K562 (cell line): ENCODE results near the gene FDX1. TPM values are rescaled to one million over a fixed set of nuclear protein-coding genes. Genes with fewer than 3 reads are reported as not detected.

Experiments
- EHMT2 ChIP-seq: fragments of 450-650 bp; IDR thresholded peaks from 2 replicates; pipeline ENCODE4 v1.6.1; 2018; ENCODE audit warnings: antibody characterized with exemption
- HDAC3 ChIP-seq: fragments of 450-650 bp; IDR thresholded peaks from 2 replicates; pipeline ENCODE4 v1.6.1; 2018; ENCODE audit warnings: borderline replicate concordance, mild to moderate bottlenecking, moderate library complexity; ENCODE audit not compliant: partially characterized antibody
- HDAC6 ChIP-seq: IDR thresholded peaks from 2 replicates; pipeline ENCODE4 v1.6.1; 2012; ENCODE audit warnings: low read depth, mild to moderate bottlenecking, control low read depth, inconsistent platforms, low read length, moderate library complexity
- HMBOX1 ChIP-seq: sonication (generic); IDR thresholded peaks from 2 replicates; pipeline ENCODE4 v1.6.1; 2016
- HNRNPUL1 ChIP-seq: fragments of 200-400 bp; formaldehyde crosslinking; IDR thresholded peaks from 2 replicates; pipeline ENCODE4 v1.6.1; 2017; ENCODE audit warnings: low read length
- HOMEZ ChIP-seq: fragments of 250-450 bp; sonication (Bioruptor Pico); IDR thresholded peaks from 2 replicates; pipeline ENCODE4 v1.4.0; 2020; ENCODE audit warnings: mild to moderate bottlenecking, moderate library complexity
- JUND ChIP-seq, 2 experiments: IDR thresholded peaks; 2 replicates in 1 of 2; 3 replicates in 1 of 2; pipeline ENCODE4 v1.6.1; 2011; ENCODE audit warnings: borderline replicate concordance in 2 of 2, low read depth in 2 of 2, low read length in 2 of 2, improper control_type of control experiment in 1 of 2, missing biosample characterization in 1 of 2, missing genetic modification characterization in 1 of 2, missing genetic modification reagents in 1 of 2
- RBM25 ChIP-seq: fragments of 200-400 bp; formaldehyde crosslinking; IDR thresholded peaks from 2 replicates; pipeline ENCODE4 v1.6.1; 2018; ENCODE audit warnings: low read length, low read depth, moderate library complexity; ENCODE audit not compliant: severe bottlenecking
- RCOR1 ChIP-seq, 2 experiments: IDR thresholded peaks; 2 replicates each; pipeline ENCODE4 v1.6.1; 2012; ENCODE audit warnings: low read depth in 2 of 2, low read length in 2 of 2, borderline replicate concordance in 1 of 2, improper control_type of control experiment in 1 of 2
- RUNX1 ChIP-seq: sonication (generic); IDR thresholded peaks from 2 replicates; pipeline ENCODE4 v1.6.1; 2016; ENCODE audit warnings: antibody characterized with exemption, low read depth
- SETDB1 ChIP-seq: IDR thresholded peaks from one replicate; pipeline ENCODE4 v1.6.1; 2012; ENCODE audit warnings: low read length, control low read depth, inconsistent platforms
- TAF9B ChIP-seq: fragments of 450-650 bp; IDR thresholded peaks from 2 replicates; pipeline ENCODE4 v1.6.1; 2018; ENCODE audit warnings: mild to moderate bottlenecking; ENCODE audit not compliant: partially characterized antibody
- TSC22D4 ChIP-seq: fragments of 450-650 bp; IDR thresholded peaks from 2 replicates; pipeline ENCODE4 v1.6.1; 2016; ENCODE audit warnings: missing genetic modification characterization, missing biosample characterization, control low read depth
- ZBTB2 ChIP-seq: fragments of 450-650 bp; IDR thresholded peaks from 2 replicates; pipeline ENCODE4 v1.6.1; 2016; ENCODE audit warnings: antibody characterized with exemption
- ZFX ChIP-seq: sonication (generic); formaldehyde crosslinking; IDR thresholded peaks from 2 replicates; pipeline ENCODE4 v1.8.0; 2022; ENCODE audit warnings: mild to moderate bottlenecking, missing genetic modification reagents, moderate library complexity
- ZMIZ1 ChIP-seq, 2 experiments: fragments of 150-350 bp in 1 of 2; IDR thresholded peaks; 2 replicates each; pipeline ENCODE4 v1.6.1; 2012 to 2016; ENCODE audit warnings: low read depth in 2 of 2, low read length in 2 of 2, mild to moderate bottlenecking in 1 of 2, moderate library complexity in 1 of 2
- ZNF584 ChIP-seq: fragments of 200-800 bp; sonication (Bioruptor generic); IDR thresholded peaks from 2 replicates; pipeline ENCODE4 v1.6.1; 2016; ENCODE audit warnings: low read depth, mild to moderate bottlenecking, missing genetic modification characterization, missing compliant biosample characterization
- ZNF696 ChIP-seq: fragments of 250-450 bp; sonication (Bioruptor Pico); conservative IDR thresholded peaks from 2 replicates; pipeline ENCODE4 v1.4.0; 2020; ENCODE audit warnings: mild to moderate bottlenecking, moderate library complexity
- polyA plus RNA-seq, 8 experiments: library from polyadenylated mRNA; depleted of rRNA in 4 of 8; stranded (reverse) in 5 of 8; unstranded in 3 of 8; fragments of >200 nt; fragmentation: Nextera tagmentation in 2 of 8; fragmentation: Illumina TruSeq in 1 of 8; extraction: Ambion mirVana in 2 of 8; extraction: Trizol in 1 of 8; gene quantifications; 2 replicates each; pipeline versions ENCODE4 v1.2.1 to v1.2.3, GENCODE V29; 2011 to 2014; ENCODE audit warnings: inconsistent platforms in 1 of 8, missing spikeins in 1 of 8
- total RNA-seq, 7 experiments: library from RNA; depleted of rRNA in 6 of 7; stranded (reverse); fragments of >200 nt in 6 of 7; fragmentation: Illumina TruSeq in 2 of 7; extraction: Trizol in 2 of 7; gene quantifications; 2 replicates each; pipeline versions ENCODE4 v1.2.1 to v1.2.3, GENCODE V29; 2011 to 2021; ENCODE audit warnings: low replicate concordance in 1 of 7
- TF ChIP-seq, protein P1 (sequence below), 3 experiments: fragments of 200-800 bp in 1 of 3; sonication (Bioruptor generic) in 1 of 3; sonication (generic) in 1 of 3; formaldehyde crosslinking in 1 of 3; IDR thresholded peaks; 2 replicates each; pipeline versions ENCODE4 v1.6.1 to v1.8.0; 2016 to 2022; ENCODE audit warnings: mild to moderate bottlenecking in 2 of 3, missing compliant biosample characterization in 2 of 3, missing genetic modification characterization in 2 of 3, missing genetic modification reagents in 1 of 3

Gene FDX1
- total and polyA plus RNA-seq, 9 of the 15 experiments (the other 6 are each of a cell fraction or from before 2014, with no cell fraction given), result 6.4 to 14.3 (median 11.4) TPM

DNA sequence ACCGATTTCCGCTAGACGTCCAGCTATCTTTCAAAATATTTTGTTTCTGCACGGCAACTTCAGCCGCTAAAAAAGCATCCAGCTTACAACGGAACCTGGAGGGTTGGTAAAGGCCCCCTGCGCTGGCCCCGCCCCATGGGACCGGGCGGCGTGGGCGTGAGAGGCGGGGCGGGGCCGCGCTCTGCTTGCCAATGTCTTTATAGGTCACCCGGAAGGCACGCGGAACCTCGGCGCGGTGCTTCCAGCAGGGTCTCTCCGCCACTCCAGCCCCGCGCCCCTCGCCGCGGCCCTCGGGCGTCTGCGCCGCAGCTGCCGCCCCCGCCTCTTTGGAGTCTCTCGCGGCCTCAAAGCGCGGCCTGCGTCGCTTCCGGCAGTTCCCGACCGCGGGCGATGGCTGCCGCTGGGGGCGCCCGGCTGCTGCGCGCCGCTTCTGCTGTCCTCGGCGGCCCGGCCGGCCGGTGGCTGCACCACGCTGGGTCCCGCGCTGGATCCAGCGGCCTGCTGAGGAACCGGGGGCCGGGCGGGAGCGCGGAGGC is at the start of gene FDX1 (continued):
- TF ChIP-seq ZBTB2 (no peak), HDAC6 (no peak), HNRNPUL1 (no peak), RCOR1 (IDR thresholded peaks at IDR 0.05; ENCODE audit: borderline replicate concordance in 1 of 2, low read depth in 2 of 2, low read length in 2 of 2) (no peak; a peak in 1 of 4 replicates), HOMEZ (CRISPR knock-in tag) (no peak), TSC22D4 (tag) (no peak), HDAC3 (no peak), RUNX1 (no peak), SETDB1 (no peak), TAF9B (no peak), JUND (IDR thresholded peaks at IDR 0.05; ENCODE audit: borderline replicate concordance, low read depth, low read length) (no peak), JUND (tag; IDR thresholded peaks at IDR 0.05; ENCODE audit: borderline replicate concordance, low read depth, low read length) (no peak), ZNF696 (CRISPR knock-in tag) (no peak), HMBOX1 (no peak), ZMIZ1 (IDR thresholded peaks at IDR 0.05; ENCODE audit: low read depth in 2 of 2, low read length in 2 of 2) (no peak), ZNF584 (CRISPR knock-in tag) (no peak), ZFX (CRISPR knock-in tag) (peak; percentile 77), EHMT2 (no peak), RBM25 (peak; percentile 61)
- TF ChIP-seq, protein P1, sequence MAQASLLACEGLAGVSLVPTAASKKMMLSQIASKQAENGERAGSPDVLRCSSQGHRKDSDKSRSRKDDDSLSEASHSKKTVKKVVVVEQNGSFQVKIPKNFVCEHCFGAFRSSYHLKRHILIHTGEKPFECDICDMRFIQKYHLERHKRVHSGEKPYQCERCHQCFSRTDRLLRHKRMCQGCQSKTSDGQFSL (CRISPR knock-in tag; IDR thresholded peaks at IDR 0.05), result no peak
- TF ChIP-seq, protein P1 (tag; IDR thresholded peaks at IDR 0.05), result no peak
